Endothelial cell of coronary artery (primary cell): ENCODE data around the gene OR56A4. TPM values are rescaled to one million over a fixed set of nuclear protein-coding genes. Genes with fewer than 3 reads are reported as not detected.

Source experiments
- total RNA-seq: library from RNA; depleted of rRNA; stranded (reverse); fragments of >200 nt; gene quantifications from 2 replicates; pipeline ENCODE4 v1.2.3, GENCODE V29; 2014

Gene OR56A4
- not detected in 2 replicates for total RNA-seq

DNA sequence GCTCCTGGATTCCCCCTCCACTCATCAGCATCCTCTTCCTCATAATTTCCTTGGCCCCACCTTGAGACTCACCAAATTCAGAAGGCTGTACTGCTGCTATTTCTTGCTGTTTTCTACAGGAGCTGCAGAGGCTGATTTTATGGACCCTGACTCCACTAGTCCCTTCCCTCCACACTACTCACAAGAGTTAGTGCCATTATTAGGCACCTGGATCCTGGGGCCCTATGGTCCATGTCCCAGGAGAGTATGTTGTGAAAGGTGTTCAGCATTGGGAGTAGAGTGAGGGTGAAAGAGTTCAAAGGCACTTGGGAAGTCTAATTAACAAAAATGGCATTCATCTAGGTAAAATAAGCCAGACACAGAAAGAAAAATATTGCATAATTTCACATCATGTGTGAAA lies at the start of gene OR56A4:
Gene OR56A4 (minus strand): TSS at position 101 of the 400 bp plus-strand sequence. CDS start 3,954 bp downstream, outside the sequence.

DNA sequence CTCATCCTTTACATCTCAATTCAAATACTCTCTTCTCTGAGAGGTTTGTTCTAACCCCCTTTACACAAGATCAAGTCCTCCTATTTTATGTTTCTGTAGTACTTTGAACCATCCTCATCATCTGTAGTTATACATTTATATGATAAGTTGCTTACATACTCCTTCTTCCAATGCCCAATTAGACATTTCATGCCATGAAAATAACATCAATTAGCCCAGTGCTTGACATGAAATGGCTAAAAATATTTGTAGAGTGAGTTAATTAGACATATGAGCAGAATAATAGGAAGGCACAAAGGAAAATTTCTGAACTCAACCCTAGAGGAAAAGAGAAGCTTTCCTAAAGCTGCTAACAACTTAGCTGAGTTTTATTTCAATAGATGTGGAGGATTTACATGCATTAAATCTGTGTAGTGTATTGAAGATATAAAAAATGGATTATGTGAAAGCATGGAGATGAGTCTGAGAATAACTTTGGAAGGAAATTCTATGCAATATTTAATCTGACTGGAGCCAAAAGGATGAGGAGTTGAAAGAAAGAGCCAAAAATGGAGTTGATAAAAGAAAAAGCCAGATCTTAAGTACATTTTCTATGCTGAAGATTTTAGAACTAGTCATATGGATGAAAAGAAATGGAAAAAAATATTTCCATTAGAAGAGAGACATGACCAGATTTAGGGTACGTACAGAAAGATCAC lies 24.1 kb upstream of the OR56A4 start, which contains the start of gene OR56A1:
Gene OR56A1 (minus strand): TSS at position 51 of the 698 bp plus-strand sequence. CDS start 3,066 bp downstream, outside the sequence.

DNA sequence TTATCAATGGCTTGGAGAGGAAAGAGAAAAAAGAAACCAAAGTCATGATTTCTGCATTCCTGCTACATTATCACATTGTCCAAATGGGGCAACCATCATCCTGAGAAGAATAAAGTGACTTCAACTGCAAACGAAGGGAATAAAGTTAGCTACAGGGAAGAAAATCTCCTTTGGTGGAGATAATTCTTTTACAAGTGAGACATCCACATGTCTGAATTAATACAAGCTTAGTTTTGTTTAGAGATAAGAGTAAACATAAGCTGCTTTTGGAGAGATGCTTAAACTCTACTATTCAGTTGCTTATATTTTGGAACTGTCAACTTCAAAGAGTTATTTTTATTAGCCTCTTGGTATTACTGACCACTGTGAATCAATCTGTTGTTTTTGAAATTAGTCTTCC lies 19.9 kb downstream of the OR56A4 start, which contains the start of gene OR52L1:
Gene OR52L1 (minus strand): TSS at position 101 of the 400 bp plus-strand sequence. CDS start 55 bp downstream, at position 46.

DNA sequence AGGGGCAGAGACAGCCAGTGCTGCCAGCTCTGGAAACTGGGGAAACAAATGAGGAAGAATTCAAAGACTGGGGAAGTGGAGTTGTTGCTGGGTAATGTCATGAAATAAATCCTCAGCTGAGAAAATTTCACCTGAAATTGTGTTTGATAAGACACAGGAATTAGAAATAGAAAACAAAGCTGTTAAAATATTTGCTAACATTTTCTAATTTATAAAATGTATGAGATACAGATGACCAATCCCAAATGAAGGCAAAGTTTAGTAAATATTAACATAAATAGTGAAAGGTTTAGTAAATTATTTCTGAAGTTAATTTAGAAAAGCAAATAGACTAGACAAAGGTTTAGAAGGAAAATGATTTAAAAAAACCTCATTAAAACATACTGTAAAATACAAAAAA lies 38.4 kb downstream of the OR56A4 start, which contains the start of gene OR56A5:
Gene OR56A5 (minus strand): TSS at position 101 of the 400 bp plus-strand sequence. CDS start 0 bp downstream, at position 101.

Other genes with a start within 250 kb of the OR56A4 start
- gene OR52N5, start 223.6 kb downstream of the OR56A4 start, total RNA-seq = not detected in 2 replicates
- not detected in 2 replicates for gene OR52N1, start 215.7 kb downstream of the OR56A4 start, total RNA-seq
- not detected in 2 replicates for gene OR52N2, start 198.0 kb downstream of the OR56A4 start, total RNA-seq
- not detected in 2 replicates for gene OR52E6, start 165.0 kb downstream of the OR56A4 start, total RNA-seq
- not detected in 2 replicates for gene OR52E8, start 149.3 kb downstream of the OR56A4 start, total RNA-seq
- gene OR52E4, start 126.3 kb downstream of the OR56A4 start, total RNA-seq = not detected in 2 replicates
- gene OR52E5, start 113.7 kb downstream of the OR56A4 start, total RNA-seq = not detected in 2 replicates
- gene OR56A3, start 64.7 kb downstream of the OR56A4 start, total RNA-seq = not detected in 2 replicates
- gene OR56A5, start 38.5 kb downstream of the OR56A4 start, total RNA-seq = not detected in 2 replicates
- gene OR52L1, start 20.0 kb downstream of the OR56A4 start, total RNA-seq = not detected in 2 replicates
- 0.19 TPM in 1 of 2 replicates, not detected in the other for gene OR56A1, start 23.8 kb upstream of the OR56A4 start, total RNA-seq
- not detected in 2 replicates for gene OR56B4, start 100.7 kb upstream of the OR56A4 start, total RNA-seq
- gene OR52B2, start 163.4 kb upstream of the OR56A4 start, total RNA-seq = not detected in 2 replicates
- not detected in 2 replicates for gene OR52W1, start 192.3 kb upstream of the OR56A4 start, total RNA-seq
- not detected in 2 replicates for gene C11orf42, start 198.6 kb upstream of the OR56A4 start, total RNA-seq
- 7.4 and 9.0 TPM in 2 replicates for gene FHIP1B, start 227.7 kb upstream of the OR56A4 start, total RNA-seq
- not detected in 2 replicates for gene CNGA4, start 232.1 kb upstream of the OR56A4 start, total RNA-seq